Keratinocyte (primary cell): Measurements from ENCODE around the gene IPO8. TPM values are rescaled to one million over a fixed set of nuclear protein-coding genes. Genes with fewer than 3 reads are reported as not detected.
"Not testable (repeated sequence)": the region's sequence is repeated elsewhere in the genome, so short reads cannot be mapped to it uniquely, and the experiment has no call there.

ENCODE experiments used
- DNase-seq: peaks from one replicate; pipeline ENCODE4 v3.0.0-alpha.2; 2011; ENCODE audit warnings: low read depth, missing footprints, low spot score
- FAIRE-seq: peaks from 2 replicates; lab custom pipeline; 2011; peaks lifted over from hg19 to GRCh38; lab: Jason Lieb, UNC
- H2AFZ ChIP-seq: 2 replicates; pipeline ENCODE4 v1.6.0; 2012; ENCODE audit warnings: low read length, control low read depth, inconsistent platforms; ENCODE audit not compliant: control insufficient read depth
- H3K27ac ChIP-seq: 2 replicates; pipeline ENCODE4 v1.5.1; 2011; ENCODE audit warnings: low read length; ENCODE audit not compliant: control insufficient read depth, insufficient read depth
- H3K27me3 ChIP-seq: 3 replicates; pipeline ENCODE4 v1.6.0; 2011; ENCODE audit warnings: low read length; ENCODE audit not compliant: control insufficient read depth, insufficient read depth; ENCODE audit errors: extremely low read depth
- H3K36me3 ChIP-seq, 2 experiments: 2 replicates in 1 of 2; 3 replicates in 1 of 2; pipeline ENCODE4 v1.5.1; 2011; ENCODE audit warnings: low read length in 2 of 2, mild to moderate bottlenecking in 1 of 2; ENCODE audit not compliant: control insufficient read depth in 2 of 2, insufficient read depth in 2 of 2; ENCODE audit errors: extremely low read depth in 1 of 2
- H3K4me1 ChIP-seq: 3 replicates; pipeline ENCODE4 v1.5.1; 2011; ENCODE audit warnings: low read length; ENCODE audit not compliant: control insufficient read depth, insufficient read depth; ENCODE audit errors: extremely low read depth
- H3K4me2 ChIP-seq: 3 replicates; pipeline ENCODE4 v1.6.0; 2011; ENCODE audit warnings: low read depth, low read length; ENCODE audit not compliant: control insufficient read depth, insufficient read depth; ENCODE audit errors: extremely low read depth
- H3K4me3 ChIP-seq, 3 experiments: fragments of 200-600 bp in 1 of 3; sonication (generic) in 1 of 3; 2 replicates in 2 of 3; 3 replicates in 1 of 3; pipeline ENCODE4 v1.5.1; 2011 to 2016; ENCODE audit warnings: low read length in 3 of 3, mild to moderate bottlenecking in 3 of 3, control low read depth in 2 of 3, inconsistent platforms in 1 of 3, low read depth in 1 of 3, mixed read lengths in 1 of 3, mixed run types in 1 of 3, moderate library complexity in 1 of 3; ENCODE audit not compliant: control insufficient read depth in 2 of 3, insufficient read depth in 2 of 3; ENCODE audit errors: extremely low read depth in 1 of 3
- H3K79me2 ChIP-seq: 2 replicates; pipeline ENCODE4 v1.6.0; 2012; ENCODE audit warnings: low read length; ENCODE audit not compliant: control insufficient read depth, insufficient read depth
- H3K9ac ChIP-seq: 3 replicates; pipeline ENCODE4 v1.6.0; 2011; ENCODE audit warnings: low read length; ENCODE audit not compliant: control insufficient read depth, insufficient read depth; ENCODE audit errors: extremely low read depth
- H3K9me1 ChIP-seq: 3 replicates; pipeline ENCODE4 v1.6.0; 2011; ENCODE audit warnings: low read length; ENCODE audit not compliant: control insufficient read depth, insufficient read depth; ENCODE audit errors: extremely low read depth
- H3K9me3 ChIP-seq: 2 replicates; pipeline ENCODE4 v1.5.1; 2012; ENCODE audit warnings: low read depth, low read length; ENCODE audit not compliant: control insufficient read depth
- H4K20me1 ChIP-seq: 3 replicates; pipeline ENCODE4 v1.6.0; 2011; ENCODE audit warnings: low read length; ENCODE audit not compliant: control insufficient read depth, insufficient read depth; ENCODE audit errors: extremely low read depth
- CTCF ChIP-seq, 3 experiments: IDR thresholded peaks in 1 of 3; conservative IDR thresholded peaks in 1 of 3; optimal IDR thresholded peaks in 1 of 3; 2 replicates in 2 of 3; 3 replicates in 1 of 3; pipeline versions ENCODE3 to v1.5.1; 2011; ENCODE audit warnings: low read length in 3 of 3, mild to moderate bottlenecking in 3 of 3, moderate library complexity in 2 of 3, control low read depth in 1 of 3, inconsistent platforms in 1 of 3; ENCODE audit not compliant: insufficient read depth in 2 of 3; ENCODE audit errors: extremely low read depth in 1 of 3
- EZH2 ChIP-seq: IDR thresholded peaks from one replicate; pipeline ENCODE4 v1.6.1; 2012; ENCODE audit warnings: inconsistent platforms, mild to moderate bottlenecking, low read length, moderate library complexity
- dilution Hi-C: fragments of 300-500 bp; cut with MboI; formaldehyde crosslinking; loops from one replicate; pipeline ENCODE4 v1.7.0; 2020; ENCODE audit warnings: low sequenced_read_pairs; ENCODE audit not compliant: extremely low pct_ligation_motif_present
- polyA plus RNA-seq, 5 experiments: library from polyadenylated mRNA; depleted of rRNA in 3 of 5; stranded (reverse) in 3 of 5; stranded (forward) in 1 of 5; unstranded in 1 of 5; fragments of >200 nt; gene quantifications; 1 replicate in 1 of 5; 2 replicates in 3 of 5; 3 replicates in 1 of 5; pipeline versions ENCODE4 v1.2.1 to v1.2.3, GENCODE V29; 2011 to 2012; ENCODE audit warnings: missing spikeins in 2 of 5, low read depth in 1 of 5, low replicate concordance in 1 of 5

IPO8 gene
- polyA plus RNA-seq, 1 donor (not counting 4 experiments of a cell fraction or from before 2014, with no cell fraction given), result 18.8 TPM

- H3K9me1 ChIP-seq, result no peaks in the 10 kb centered on the region
- no peaks in the 10 kb centered on the region for H3K79me2 ChIP-seq
- DNase-seq (no peak), FAIRE-seq (no peak)
- no peaks in the 10 kb centered on the region for H4K20me1 ChIP-seq
- H2AFZ ChIP-seq, result no peak overlapping the region
- TF ChIP-seq EZH2 (no peak), CTCF (optimal IDR thresholded peaks at IDR 0.05 in 1 of 3, IDR thresholded peaks at IDR 0.05 in 1 of 3, conservative IDR thresholded peaks at IDR 0.05 in 1 of 3; ENCODE audit: extremely low read depth in 1 of 3, insufficient read depth in 2 of 3, low read length in 3 of 3) (no peak)
- no peaks in the 10 kb centered on the region for H3K27me3 ChIP-seq
- no peak overlapping the region for H3K4me3 ChIP-seq
- H3K9me3 ChIP-seq, result no peaks in the 10 kb centered on the region
- dilution Hi-C loops, result no loop called here
- peaks cover 5% of the 10 kb centered on the region for H3K4me1 ChIP-seq
- no peak overlapping the region for H3K27ac ChIP-seq
- H3K9ac ChIP-seq, result no peak overlapping the region
- no peaks in the 10 kb centered on the region for H3K36me3 ChIP-seq
- no peak overlapping the region for H3K4me2 ChIP-seq
Observed at GRCh38 chr12:30624009-30624408, 71.7 kb downstream of the IPO8 start.

GRCh38 chr12:30622509-30622908 lies 73.2 kb downstream of the IPO8 start:
- Histone ChIP-seq H3K27ac (no peak overlapping the region), H3K4me1 (peaks cover 5% of the 10 kb centered on the region), H4K20me1 (no peaks in the 10 kb centered on the region), H3K36me3 (no peaks in the 10 kb centered on the region), H3K9ac (no peak overlapping the region), H3K9me3 (no peaks in the 10 kb centered on the region), H3K9me1 (no peaks in the 10 kb centered on the region), H3K4me3 (no peak overlapping the region), H3K4me2 (no peak overlapping the region), H2AFZ (no peak overlapping the region), H3K27me3 (no peaks in the 10 kb centered on the region), H3K79me2 (no peaks in the 10 kb centered on the region)
- FAIRE-seq (peak; percentile 5), DNase-seq (no peak)
- TF ChIP-seq EZH2, result no peak
- TF ChIP-seq CTCF (optimal IDR thresholded peaks at IDR 0.05 in 1 of 3, IDR thresholded peaks at IDR 0.05 in 1 of 3, conservative IDR thresholded peaks at IDR 0.05 in 1 of 3; ENCODE audit: extremely low read depth in 1 of 3, insufficient read depth in 2 of 3, low read length in 3 of 3), result no peak
- dilution Hi-C loops, result no loop called here

GRCh38 chr12:30621663-30622241 lies 73.9 kb downstream of the IPO8 start:
- H3K79me2 ChIP-seq, H3K36me3 ChIP-seq, H3K9ac ChIP-seq, FAIRE-seq, H3K4me1 ChIP-seq, DNase-seq, H2AFZ ChIP-seq, H3K4me3 ChIP-seq, H3K4me2 ChIP-seq, H3K27me3 ChIP-seq, H3K27ac ChIP-seq, dilution Hi-C loops, H4K20me1 ChIP-seq, H3K9me1 ChIP-seq, H3K9me3 ChIP-seq: not testable (repeated sequence)
